Mesodermal cell (in vitro differentiated cells): Measurements from ENCODE around the gene DNM3.

Experiments used
- H3K27ac ChIP-seq: 2 replicates; pipeline ENCODE4 v1.7.0; 2013; ENCODE audit warnings: mild to moderate bottlenecking, low read depth, low read length, moderate library complexity; ENCODE audit not compliant: severe bottlenecking
- H3K36me3 ChIP-seq: 2 replicates; pipeline ENCODE4 v1.7.1; 2013; ENCODE audit warnings: mild to moderate bottlenecking, low read length, moderate library complexity; ENCODE audit not compliant: control insufficient read depth, insufficient read depth
- H3K4me1 ChIP-seq: one replicate; pipeline ENCODE4 v1.7.1; 2013; ENCODE audit warnings: mild to moderate bottlenecking, low read length; ENCODE audit not compliant: insufficient read depth, control insufficient read depth, poor library complexity, severe bottlenecking
- H3K4me3 ChIP-seq: 2 replicates; pipeline ENCODE4 v1.7.0; 2013; ENCODE audit warnings: low read length, control low read depth, mild to moderate bottlenecking; ENCODE audit not compliant: insufficient read depth, poor library complexity, severe bottlenecking; ENCODE audit errors: extremely low read depth
- H3K9me3 ChIP-seq: 2 replicates; pipeline ENCODE4 v1.7.1; 2013; ENCODE audit warnings: mild to moderate bottlenecking, low read length, moderate library complexity; ENCODE audit not compliant: control insufficient read depth
- WGBS, 2 experiments: methylation state at CpG; one replicate each; pipeline ENCODE4 v1.1.5; 2013; ENCODE audit warnings: missing lambda C conversion rate in 2 of 2; ENCODE audit not compliant: insufficient coverage in 2 of 2; 5-methylcytosine and 5-hydroxymethylcytosine counted together

DNM3 gene

GRCh38 chr1:172246521-172247390, 405.5 kb downstream of the DNM3 start:
- Histone ChIP-seq H3K27ac (no peak overlapping the region), H3K4me1 (no peaks in the 10 kb centered on the region), H3K4me3 (no peak overlapping the region), H3K36me3 (no peaks in the 10 kb centered on the region), H3K9me3 (no peaks in the 10 kb centered on the region)
- 97 to 98% methylated on average over 7 of the region's 8 CpGs for WGBS, 2 experiments

GRCh38 chr1:172251486-172251885, 410.2 kb downstream of the DNM3 start:
- Histone ChIP-seq H3K36me3 (no peaks in the 10 kb centered on the region), H3K4me1 (peaks cover 4% of the 10 kb centered on the region), H3K4me3 (no peak overlapping the region), H3K27ac (no peak overlapping the region), H3K9me3 (no peaks in the 10 kb centered on the region)
- WGBS, 2 experiments: no CpG with 5 or more reads among the region's 1 CpG

GRCh38 chr1:172252321-172252720, 411.0 kb downstream of the DNM3 start:
- WGBS, 2 experiments: 95% methylated on average over 2 of the region's 4 CpGs; no CpG with 5 or more reads in 1 of the 2 experiments
- no peaks in the 10 kb centered on the region for H3K9me3 ChIP-seq

GRCh38 chr1:172252958-172253357, 411.7 kb downstream of the DNM3 start:
- Histone ChIP-seq H3K4me1 (peaks cover 4% of the 10 kb centered on the region), H3K36me3 (no peaks in the 10 kb centered on the region), H3K4me3 (no peak overlapping the region), H3K27ac (no peak overlapping the region), H3K9me3 (no peaks in the 10 kb centered on the region)
- WGBS, 2 experiments: 80% methylated on average over 1 of the region's 2 CpGs; no CpG with 5 or more reads in 1 of the 2 experiments

More at GRCh38 chr1:172252321-172252720, 411.0 kb downstream of the DNM3 start:
- Histone ChIP-seq H3K4me3 (no peak overlapping the region), H3K36me3 (no peaks in the 10 kb centered on the region), H3K27ac (no peak overlapping the region), H3K4me1 (peaks cover 4% of the 10 kb centered on the region)

- H3K36me3 ChIP-seq: no peaks in the 10 kb centered on the region
- H3K4me3 ChIP-seq: no peak overlapping the region
- H3K27ac ChIP-seq: peak overlapping the region; percentile 48
- 100% methylated on average over 1 of the region's 3 CpGs for WGBS, 2 experiments
- no peaks in the 10 kb centered on the region for H3K9me3 ChIP-seq
- H3K4me1 ChIP-seq: peaks cover 4% of the 10 kb centered on the region
Measured at GRCh38 chr1:172254521-172255222, 413.4 kb downstream of the DNM3 start.

- Histone ChIP-seq H3K4me3 (no peak overlapping the region), H3K4me1 (peaks cover 4% of the 10 kb centered on the region), H3K36me3 (no peaks in the 10 kb centered on the region), H3K9me3 (no peaks in the 10 kb centered on the region), H3K27ac (peak overlapping the region; percentile 48)
Measured at GRCh38 chr1:172255223-172255560, 413.9 kb downstream of the DNM3 start.

- Histone ChIP-seq H3K27ac (no peak overlapping the region), H3K9me3 (peaks cover 4% of the 10 kb centered on the region), H3K36me3 (no peaks in the 10 kb centered on the region), H3K4me1 (peaks cover 3% of the 10 kb centered on the region), H3K4me3 (no peak overlapping the region)
- WGBS, 2 experiments: no CpG with 5 or more reads among the region's 1 CpG
Measured at GRCh38 chr1:172265905-172266304, 424.6 kb downstream of the DNM3 start.

GRCh38 chr1:172266528-172267174, 425.4 kb downstream of the DNM3 start:
- WGBS, 2 experiments: 100% methylated on average over 1 of the region's 1 CpG; no CpG with 5 or more reads in 1 of the 2 experiments
- no peak overlapping the region for H3K4me3 ChIP-seq
- peaks cover 3% of the 10 kb centered on the region for H3K4me1 ChIP-seq
- H3K36me3 ChIP-seq: no peaks in the 10 kb centered on the region
- no peaks in the 10 kb centered on the region for H3K9me3 ChIP-seq
- H3K27ac ChIP-seq: no peak overlapping the region

GRCh38 chr1:172268237-172268636, 426.9 kb downstream of the DNM3 start:
- 100% methylated on average over 1 of the region's 3 CpGs for WGBS, 2 experiments
- Histone ChIP-seq H3K4me1 (peaks cover 3% of the 10 kb centered on the region), H3K4me3 (no peak overlapping the region), H3K27ac (no peak overlapping the region), H3K36me3 (no peaks in the 10 kb centered on the region), H3K9me3 (no peaks in the 10 kb centered on the region)

- Histone ChIP-seq H3K9me3 (no peaks in the 10 kb centered on the region), H3K4me3 (no peak overlapping the region), H3K27ac (no peak overlapping the region), H3K4me1 (peaks cover 3% of the 10 kb centered on the region), H3K36me3 (no peaks in the 10 kb centered on the region)
- WGBS, 2 experiments: 79 to 100% methylated on average over 2 to 3 of the region's 5 CpGs
Measured at GRCh38 chr1:172269084-172269483, 427.8 kb downstream of the DNM3 start.
